MM.1S (cell line): ENCODE results near the gene NCKAP5.

Experiments
- DNase-seq: peaks from one replicate; pipeline ENCODE4 v3.0.0-alpha.2; 2015
- H2AFZ ChIP-seq: fragments of 300-600 bp; sonication (generic); 2 replicates; pipeline ENCODE4 v1.6.0; 2016; ENCODE audit warnings: antibody characterized with exemption, low read length
- H3F3A ChIP-seq: fragments of 300-600 bp; sonication (generic); 2 replicates; pipeline ENCODE4 v1.6.1; 2016; ENCODE audit warnings: mild to moderate bottlenecking, antibody characterized with exemption, low read length, moderate library complexity, mixed read lengths; ENCODE audit not compliant: insufficient read depth
- H3K27ac ChIP-seq: fragments of 300-600 bp; sonication (generic); 2 replicates; pipeline ENCODE4 v1.5.1; 2016; ENCODE audit warnings: mild to moderate bottlenecking, low read length
- H3K27me3 ChIP-seq: fragments of 300-600 bp; sonication (generic); replicated peaks from 2 replicates; pipeline ENCODE4 v1.6.0; 2016; ENCODE audit warnings: low read length; ENCODE audit not compliant: insufficient read depth
- H3K36me3 ChIP-seq: fragments of 300-600 bp; sonication (generic); replicated peaks from 2 replicates; pipeline ENCODE4 v1.6.1; 2016; ENCODE audit warnings: mild to moderate bottlenecking, low read length, mixed read lengths; ENCODE audit not compliant: insufficient read depth
- H3K4me1 ChIP-seq: fragments of 300-600 bp; sonication (generic); 2 replicates; pipeline ENCODE4 v1.6.1; 2016; ENCODE audit warnings: low read length, mixed read lengths
- H3K4me2 ChIP-seq: fragments of 300-600 bp; sonication (generic); 2 replicates; pipeline ENCODE4 v1.6.0; 2016; ENCODE audit warnings: low read depth, low read length
- H3K4me3 ChIP-seq: fragments of 300-600 bp; sonication (generic); 2 replicates; pipeline ENCODE4 v1.5.1; 2016; ENCODE audit warnings: low read length, mixed read lengths
- H3K79me2 ChIP-seq: fragments of 300-600 bp; sonication (generic); 2 replicates; pipeline ENCODE4 v1.6.1; 2016; ENCODE audit warnings: mixed run types, low read length, mixed read lengths
- H3K9ac ChIP-seq: fragments of 300-600 bp; sonication (generic); 2 replicates; pipeline ENCODE4 v1.6.1; 2016; ENCODE audit warnings: low read length, mixed read lengths
- H3K9me2 ChIP-seq: fragments of 300-600 bp; sonication (generic); replicated peaks from 2 replicates; pipeline ENCODE4 v1.6.1; 2016; ENCODE audit warnings: mild to moderate bottlenecking, low read length, mixed read lengths; ENCODE audit not compliant: insufficient read depth
- H3K9me3 ChIP-seq: fragments of 300-600 bp; sonication (generic); replicated peaks from 2 replicates; pipeline ENCODE4 v1.6.1; 2016; ENCODE audit warnings: mild to moderate bottlenecking, low read length, mixed read lengths; ENCODE audit not compliant: insufficient read depth
- H4K20me1 ChIP-seq: fragments of 300-600 bp; sonication (generic); 2 replicates; pipeline ENCODE4 v1.6.1; 2016; ENCODE audit warnings: mild to moderate bottlenecking, low read length, moderate library complexity, mixed read lengths; ENCODE audit not compliant: insufficient read depth
- CTCF ChIP-seq: fragments of 300-600 bp; sonication (generic); IDR thresholded peaks from 2 replicates; pipeline ENCODE4 v1.5.1; 2016; ENCODE audit warnings: antibody characterized with exemption, low read length, mixed read lengths
- EZH2 ChIP-seq: fragments of 300-600 bp; sonication (generic); optimal IDR thresholded peaks from 2 replicates; pipeline ENCODE3; 2017; ENCODE audit warnings: low read depth, mild to moderate bottlenecking, antibody characterized with exemption, low read length, mixed read lengths
- EZH2phosphoT487 ChIP-seq: fragments of 300-600 bp; sonication (generic); IDR thresholded peaks from 2 replicates; pipeline ENCODE4 v1.6.1; 2018; ENCODE audit warnings: antibody characterized with exemption, low read length

NCKAP5 gene

DNA sequence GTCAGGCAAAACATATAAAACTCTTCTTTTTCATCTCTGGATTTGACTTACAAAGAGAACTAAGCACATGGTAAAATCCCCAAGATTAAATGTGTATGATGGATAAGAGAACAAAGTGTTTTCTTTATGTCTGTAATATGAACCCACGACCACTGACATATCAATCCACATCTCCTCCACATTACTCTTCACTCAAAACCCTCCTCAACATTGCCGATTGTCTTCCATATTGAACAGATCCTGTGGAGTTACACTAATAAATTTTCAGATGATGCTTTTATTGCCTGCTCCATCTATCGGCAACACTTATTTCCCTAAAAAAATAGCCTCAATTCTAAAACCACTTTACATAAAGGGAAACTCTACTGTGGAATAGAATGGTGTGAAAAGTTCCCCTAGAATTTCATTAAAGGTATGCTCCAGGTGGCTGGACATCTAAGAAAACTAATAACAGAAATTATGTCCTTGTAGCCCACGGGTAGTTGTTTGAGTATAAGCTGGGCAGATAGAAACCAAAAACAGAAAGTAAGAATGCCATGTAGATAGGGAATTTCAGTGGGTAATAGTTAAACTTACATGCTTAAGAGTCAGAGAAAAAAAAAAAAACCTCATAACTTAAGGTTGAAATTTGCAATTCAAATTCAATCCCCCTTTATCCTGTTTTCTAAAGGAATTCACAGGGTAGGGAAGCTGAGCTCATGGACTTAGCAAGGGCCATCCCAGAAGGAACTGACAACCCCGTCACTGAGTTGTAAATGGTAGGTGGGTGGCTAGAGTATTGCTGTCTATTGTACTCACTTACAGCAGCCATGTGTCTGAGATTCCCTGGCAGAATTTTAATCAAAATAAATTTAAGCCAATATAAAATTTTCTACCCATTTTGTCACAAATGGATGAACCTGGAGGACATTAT, 592.8 kb downstream of the NCKAP5 start:
- Histone ChIP-seq H3K36me3 (no peaks in the 10 kb centered on the region), H3K4me1 (no peaks in the 10 kb centered on the region), H3K9me2 (no peaks in the 10 kb centered on the region), H2AFZ (no peak overlapping the region), H3K4me2 (no peak overlapping the region), H3K27ac (no peak overlapping the region), H4K20me1 (no peaks in the 10 kb centered on the region), H3F3A (no peaks in the 10 kb centered on the region), H3K9ac (no peak overlapping the region), H3K9me3 (no peaks in the 10 kb centered on the region), H3K4me3 (no peak overlapping the region), H3K79me2 (no peaks in the 10 kb centered on the region), H3K27me3 (no peaks in the 10 kb centered on the region)
- no peak for TF ChIP-seq CTCF
- no peak for TF ChIP-seq EZH2phosphoT487
- TF ChIP-seq EZH2: no peak
- DNase-seq: no peak

DNA sequence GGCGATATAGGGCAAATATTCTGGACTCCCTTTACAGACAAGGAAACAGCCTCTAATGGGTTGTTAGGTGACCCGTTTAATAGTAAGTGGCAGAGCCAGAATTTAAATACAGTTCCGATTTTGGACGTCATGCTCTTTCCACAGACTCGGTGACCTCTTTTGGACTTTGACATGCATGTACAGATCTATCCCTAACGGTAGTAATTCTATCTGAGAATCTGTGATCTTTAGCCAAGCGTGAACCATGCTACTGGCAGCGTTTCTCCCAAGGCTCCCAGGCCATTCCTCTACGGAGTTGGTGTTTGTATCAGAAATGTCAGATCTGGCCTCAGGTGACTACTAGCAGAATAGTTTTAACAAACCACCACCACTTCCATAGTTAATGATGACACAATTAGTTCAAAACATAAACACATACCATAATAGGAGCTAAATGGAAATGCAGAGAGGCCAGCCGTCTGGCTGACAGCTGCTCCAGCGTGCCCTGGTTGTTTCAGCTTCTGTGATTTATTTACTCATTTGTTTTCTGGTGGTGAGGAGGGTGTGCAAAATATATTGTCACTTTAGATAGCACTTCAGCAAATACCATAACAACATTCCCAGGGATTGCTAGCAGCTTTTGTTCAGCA, 593.7 kb downstream of the NCKAP5 start:
- no peaks in the 10 kb centered on the region for H3K9me2 ChIP-seq
- no peaks in the 10 kb centered on the region for H3K4me1 ChIP-seq
- no peak for DNase-seq
- H3K79me2 ChIP-seq: no peaks in the 10 kb centered on the region
- H3K9me3 ChIP-seq: no peaks in the 10 kb centered on the region
- no peak overlapping the region for H2AFZ ChIP-seq
- no peaks in the 10 kb centered on the region for H3F3A ChIP-seq
- no peak overlapping the region for H3K27ac ChIP-seq
- H4K20me1 ChIP-seq: no peaks in the 10 kb centered on the region
- no peak overlapping the region for H3K4me2 ChIP-seq
- H3K9ac ChIP-seq: no peak overlapping the region
- TF ChIP-seq EZH2: no peak
- TF ChIP-seq EZH2phosphoT487: no peak
- no peak for TF ChIP-seq CTCF
- H3K4me3 ChIP-seq: no peak overlapping the region
- no peaks in the 10 kb centered on the region for H3K36me3 ChIP-seq
- no peaks in the 10 kb centered on the region for H3K27me3 ChIP-seq

GRCh38 chr2:132971310-132972061, 596.8 kb downstream of the NCKAP5 start:
- H3K4me1 ChIP-seq: no peaks in the 10 kb centered on the region
- H3K27me3 ChIP-seq: no peaks in the 10 kb centered on the region
- no peaks in the 10 kb centered on the region for H3K9me2 ChIP-seq
- no peak overlapping the region for H2AFZ ChIP-seq
- H3K36me3 ChIP-seq: no peaks in the 10 kb centered on the region
- DNase-seq: no peak
- H3K79me2 ChIP-seq: no peaks in the 10 kb centered on the region
- no peaks in the 10 kb centered on the region for H4K20me1 ChIP-seq
- no peak overlapping the region for H3K9ac ChIP-seq
- H3K4me3 ChIP-seq: no peak overlapping the region
- no peak overlapping the region for H3K27ac ChIP-seq
- H3K9me3 ChIP-seq: no peaks in the 10 kb centered on the region
- TF ChIP-seq CTCF: no peak
- TF ChIP-seq EZH2: no peak
- TF ChIP-seq EZH2phosphoT487: no peak
- H3K4me2 ChIP-seq: no peak overlapping the region
- H3F3A ChIP-seq: no peaks in the 10 kb centered on the region
